Epidermal melanocyte (primary cell): ENCODE measurements around the gene KIAA1217.

Experiments used
- DNase-seq: peaks from one replicate; pipeline ENCODE4 v3.0.0; 2011; ENCODE audit warnings: low spot score; ENCODE audit not compliant: insufficient read length

Gene KIAA1217, protein sequence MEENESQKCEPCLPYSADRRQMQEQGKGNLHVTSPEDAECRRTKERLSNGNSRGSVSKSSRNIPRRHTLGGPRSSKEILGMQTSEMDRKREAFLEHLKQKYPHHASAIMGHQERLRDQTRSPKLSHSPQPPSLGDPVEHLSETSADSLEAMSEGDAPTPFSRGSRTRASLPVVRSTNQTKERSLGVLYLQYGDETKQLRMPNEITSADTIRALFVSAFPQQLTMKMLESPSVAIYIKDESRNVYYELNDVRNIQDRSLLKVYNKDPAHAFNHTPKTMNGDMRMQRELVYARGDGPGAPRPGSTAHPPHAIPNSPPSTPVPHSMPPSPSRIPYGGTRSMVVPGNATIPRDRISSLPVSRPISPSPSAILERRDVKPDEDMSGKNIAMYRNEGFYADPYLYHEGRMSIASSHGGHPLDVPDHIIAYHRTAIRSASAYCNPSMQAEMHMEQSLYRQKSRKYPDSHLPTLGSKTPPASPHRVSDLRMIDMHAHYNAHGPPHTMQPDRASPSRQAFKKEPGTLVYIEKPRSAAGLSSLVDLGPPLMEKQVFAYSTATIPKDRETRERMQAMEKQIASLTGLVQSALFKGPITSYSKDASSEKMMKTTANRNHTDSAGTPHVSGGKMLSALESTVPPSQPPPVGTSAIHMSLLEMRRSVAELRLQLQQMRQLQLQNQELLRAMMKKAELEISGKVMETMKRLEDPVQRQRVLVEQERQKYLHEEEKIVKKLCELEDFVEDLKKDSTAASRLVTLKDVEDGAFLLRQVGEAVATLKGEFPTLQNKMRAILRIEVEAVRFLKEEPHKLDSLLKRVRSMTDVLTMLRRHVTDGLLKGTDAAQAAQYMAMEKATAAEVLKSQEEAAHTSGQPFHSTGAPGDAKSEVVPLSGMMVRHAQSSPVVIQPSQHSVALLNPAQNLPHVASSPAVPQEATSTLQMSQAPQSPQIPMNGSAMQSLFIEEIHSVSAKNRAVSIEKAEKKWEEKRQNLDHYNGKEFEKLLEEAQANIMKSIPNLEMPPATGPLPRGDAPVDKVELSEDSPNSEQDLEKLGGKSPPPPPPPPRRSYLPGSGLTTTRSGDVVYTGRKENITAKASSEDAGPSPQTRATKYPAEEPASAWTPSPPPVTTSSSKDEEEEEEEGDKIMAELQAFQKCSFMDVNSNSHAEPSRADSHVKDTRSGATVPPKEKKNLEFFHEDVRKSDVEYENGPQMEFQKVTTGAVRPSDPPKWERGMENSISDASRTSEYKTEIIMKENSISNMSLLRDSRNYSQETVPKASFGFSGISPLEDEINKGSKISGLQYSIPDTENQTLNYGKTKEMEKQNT (N-terminal part only)

DNA sequence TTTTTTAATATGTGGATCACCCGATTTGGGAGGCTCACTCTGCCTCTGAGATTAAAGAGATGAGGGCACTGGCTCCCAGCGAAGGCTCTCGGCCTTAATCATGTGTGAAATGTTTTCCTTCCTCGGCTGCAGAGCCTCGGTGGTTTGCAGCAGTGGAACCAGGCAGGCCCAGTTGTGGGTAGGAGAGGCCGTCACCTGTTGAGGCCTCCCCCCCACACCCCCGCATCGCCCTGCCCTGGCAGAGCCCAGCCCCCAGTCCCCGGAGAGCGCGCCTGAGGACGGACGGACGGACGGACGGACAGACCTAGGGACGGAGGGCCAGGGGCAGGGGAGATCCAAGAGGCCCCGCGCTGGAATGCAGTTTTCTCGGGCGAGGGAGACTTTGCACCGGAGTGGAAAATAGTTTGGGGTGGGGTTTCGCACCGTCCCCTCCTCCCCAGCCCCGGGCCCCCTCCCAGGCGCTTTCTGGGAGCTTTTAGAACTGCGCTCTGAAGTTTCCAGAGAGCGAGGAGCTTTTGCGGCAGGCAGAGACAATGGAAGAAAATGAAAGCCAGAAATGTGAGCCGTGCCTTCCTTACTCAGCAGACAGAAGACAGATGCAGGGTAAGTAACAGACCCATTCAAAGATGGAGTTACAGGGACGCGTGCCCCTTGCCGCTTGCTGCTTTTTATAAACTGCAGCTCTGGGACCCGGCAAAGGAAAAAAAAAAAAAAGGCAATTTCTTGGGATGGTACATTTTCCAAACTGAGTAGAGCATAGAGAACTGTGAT, at the start of gene KIAA1217:
TSS of gene KIAA1217 (plus strand) at position 478 of the 771 bp plus-strand sequence. CDS start at position 534, 56 bp downstream.
- DNase-seq: no peak

DNA sequence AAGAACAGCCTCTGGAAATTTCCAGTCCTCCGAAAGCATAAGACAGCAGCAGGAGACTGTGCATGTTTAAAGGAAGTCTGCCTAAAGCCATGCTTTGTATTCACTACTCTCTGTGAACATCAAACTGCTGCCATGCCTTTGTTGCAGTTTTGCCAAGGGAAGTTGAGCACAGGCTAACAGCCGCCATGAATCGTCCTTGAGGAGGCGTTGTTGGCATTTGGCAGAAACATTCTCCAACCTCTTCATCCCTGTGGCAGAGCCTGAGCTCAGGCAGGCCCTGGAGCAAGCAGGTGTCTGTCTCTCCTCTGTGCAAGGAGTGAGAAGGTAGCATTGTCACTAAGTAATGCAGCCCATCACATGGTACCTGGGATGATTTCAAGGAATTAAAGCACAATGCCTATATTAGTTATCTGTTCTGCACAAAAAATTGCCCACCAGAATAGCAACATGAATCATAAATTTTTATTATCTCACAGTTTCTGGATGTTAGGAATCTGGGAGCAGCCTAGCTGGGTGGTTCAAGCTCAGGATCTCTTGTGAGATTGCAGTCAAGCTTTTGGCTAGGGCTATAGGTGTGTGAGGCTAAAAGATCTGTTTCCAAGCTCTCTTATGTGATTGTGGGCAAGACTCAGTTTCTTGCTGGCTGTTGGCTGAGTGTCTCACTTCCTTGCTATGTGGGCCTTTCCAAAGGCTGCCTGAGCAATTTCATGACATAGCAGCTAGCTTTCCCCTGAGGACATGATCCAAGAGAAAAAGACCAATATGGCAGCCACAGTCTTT, 46.5 kb upstream of the KIAA1217 start:
- no peak for DNase-seq

DNA sequence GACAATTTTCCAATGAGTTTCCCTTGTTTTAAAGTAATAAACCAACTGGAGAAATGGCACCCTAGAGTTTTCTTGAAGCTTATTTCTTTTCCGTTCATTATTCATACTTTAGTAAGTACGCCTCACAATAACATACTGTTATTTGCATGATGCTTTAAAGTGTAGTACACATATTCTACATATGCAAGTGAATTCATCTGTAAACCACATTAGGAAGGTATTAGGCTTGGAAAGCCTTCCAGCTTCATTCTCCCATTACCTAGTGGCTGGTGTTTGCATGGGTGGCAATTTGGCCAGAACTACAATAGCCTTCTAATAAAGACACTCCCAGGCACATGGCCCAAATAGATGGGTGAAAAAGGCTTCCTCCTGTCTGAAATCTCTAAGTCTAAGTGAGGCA, 45.5 kb upstream of the KIAA1217 start:
- no peak for DNase-seq

DNA sequence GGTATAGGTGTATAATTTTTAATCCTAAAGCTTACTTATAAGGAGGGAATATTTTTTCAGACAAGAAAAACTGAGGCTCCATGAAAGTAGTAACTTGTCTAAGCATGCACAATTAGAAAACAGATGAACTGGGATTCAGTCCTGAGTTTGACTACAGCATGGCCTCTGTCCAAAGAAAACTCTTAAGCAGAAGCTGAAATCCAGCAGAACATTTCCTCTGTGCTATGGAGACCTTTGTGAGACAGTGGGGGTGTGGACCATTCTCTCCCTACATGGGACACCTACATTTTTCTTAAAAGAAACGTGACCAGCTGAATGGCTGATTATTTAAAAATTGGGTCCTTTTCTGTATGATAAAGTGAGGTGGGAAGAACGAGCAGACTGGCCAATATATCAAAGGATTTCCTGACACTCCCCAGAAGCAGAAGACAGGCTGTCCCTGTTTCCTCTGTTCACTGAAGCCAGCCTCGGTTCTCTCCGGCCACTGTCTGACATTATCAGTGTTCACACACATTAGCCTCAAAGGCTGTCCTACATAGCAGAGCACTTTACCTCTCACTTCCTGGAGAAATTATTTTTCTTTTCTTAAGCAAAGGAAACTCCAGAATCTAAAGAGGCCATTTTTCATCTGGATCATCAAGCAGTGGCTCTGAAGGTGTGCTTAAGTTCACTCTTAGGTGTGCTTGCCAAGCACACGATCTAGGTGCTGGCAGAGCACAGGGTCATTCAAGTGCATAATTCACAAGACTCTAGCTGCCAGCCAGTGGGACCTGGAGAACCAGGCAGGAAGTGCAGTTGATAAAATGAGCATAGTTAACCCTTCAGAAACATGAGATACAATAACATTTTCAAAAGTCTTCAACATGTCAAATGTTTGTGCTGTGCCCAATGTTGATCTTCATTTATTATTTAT, 40.4 kb upstream of the KIAA1217 start:
- DNase-seq: no peak

GRCh38 chr10:24170199-24170598, 38.7 kb upstream of the KIAA1217 start:
- DNase-seq: no peak

GRCh38 chr10:24172909-24173308, 36.0 kb upstream of the KIAA1217 start:
- no peak for DNase-seq

- DNase-seq: no peak
These were observed 34.9 kb upstream of the KIAA1217 start for GRCh38 chr10:24174014-24174413.

- no peak for DNase-seq
These were observed 32.3 kb upstream of the KIAA1217 start for GRCh38 chr10:24176658-24177057.

GRCh38 chr10:24177636-24178035, 31.3 kb upstream of the KIAA1217 start:
- DNase-seq: no peak

- no peak for DNase-seq
These were observed 28.0 kb upstream of the KIAA1217 start for GRCh38 chr10:24180891-24181290.

DNA sequence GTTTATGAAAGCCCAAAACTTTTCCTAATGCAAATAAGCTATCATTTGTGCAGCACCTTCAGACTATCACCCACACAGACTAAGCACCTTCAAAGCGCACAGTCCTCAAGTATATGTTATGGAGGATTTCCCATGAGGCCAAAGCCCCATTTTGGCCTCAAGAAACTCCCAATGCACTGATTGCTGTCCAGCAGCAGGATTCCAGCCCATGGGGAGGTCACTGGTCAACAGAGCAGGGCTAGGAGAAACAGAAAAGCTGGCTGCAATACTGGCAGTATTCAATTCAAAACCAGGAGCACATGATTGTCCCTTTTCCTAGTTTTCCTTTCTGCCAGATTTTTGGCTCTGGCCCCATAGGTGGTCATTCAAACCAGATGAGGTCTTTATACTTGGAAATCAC, 24.5 kb upstream of the KIAA1217 start:
- DNase-seq: no peak

DNA sequence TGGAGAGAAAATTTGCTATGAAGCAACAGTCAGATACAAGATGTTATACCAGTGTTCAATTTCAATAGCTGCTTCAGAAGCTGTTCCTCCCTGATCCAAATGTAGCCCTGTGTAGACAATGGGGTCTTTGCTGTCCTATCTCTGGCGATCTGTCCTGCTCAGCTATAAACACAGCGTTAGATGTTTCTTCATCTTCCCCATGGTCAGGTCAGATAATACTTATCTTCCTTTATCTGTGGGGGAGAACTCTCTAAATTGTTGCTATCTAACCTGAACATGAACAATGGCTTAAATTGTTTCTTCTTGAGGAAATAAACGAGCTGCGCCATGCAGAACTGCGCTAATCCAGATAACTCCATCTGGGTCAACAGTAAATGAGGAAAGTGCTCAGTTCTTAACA, 15.6 kb upstream of the KIAA1217 start:
- DNase-seq: no peak

DNA sequence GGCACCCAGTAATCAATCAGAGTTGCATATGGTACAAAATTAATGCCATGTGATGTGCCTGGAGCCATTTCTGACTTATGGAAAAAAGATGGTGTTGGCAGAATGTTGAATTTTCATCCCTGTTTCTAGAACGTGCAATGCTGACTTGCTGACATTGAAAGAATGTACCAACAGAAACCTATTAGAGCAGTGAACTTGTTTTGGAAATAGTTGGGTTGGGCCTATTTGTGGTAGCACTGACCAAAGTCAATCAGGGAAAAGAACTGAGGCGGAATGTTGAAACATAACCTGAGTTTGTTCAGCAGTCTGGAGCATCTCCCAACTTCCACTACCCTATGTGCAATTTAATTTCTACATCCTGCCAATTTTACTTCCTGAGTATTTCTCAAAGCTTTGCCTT, 11.7 kb upstream of the KIAA1217 start:
- no peak for DNase-seq

- no peak for DNase-seq
These were observed 7.3 kb upstream of the KIAA1217 start for GRCh38 chr10:24201503-24202180.

- DNase-seq: no peak
These were observed 6.8 kb upstream of the KIAA1217 start for GRCh38 chr10:24202181-24202570.

DNA sequence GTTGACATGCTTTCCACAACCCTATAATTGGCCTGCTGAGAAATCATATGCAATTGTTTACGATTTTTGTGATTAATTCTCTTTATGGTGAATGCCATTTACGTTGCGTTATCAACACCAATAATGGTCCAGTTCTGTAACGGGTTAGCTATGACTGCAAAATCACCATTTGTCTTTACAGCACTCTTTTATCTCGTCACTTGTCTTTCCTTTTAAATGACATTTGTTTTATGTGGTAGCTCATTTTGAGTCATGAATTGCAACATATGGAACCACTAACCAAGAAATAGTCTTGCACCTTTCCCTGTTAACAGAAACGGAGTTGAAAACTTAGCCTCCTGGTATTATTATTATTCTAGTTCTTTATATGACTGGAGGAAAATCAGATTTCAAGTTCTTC, 3.1 kb upstream of the KIAA1217 start:
- DNase-seq: no peak

DNA sequence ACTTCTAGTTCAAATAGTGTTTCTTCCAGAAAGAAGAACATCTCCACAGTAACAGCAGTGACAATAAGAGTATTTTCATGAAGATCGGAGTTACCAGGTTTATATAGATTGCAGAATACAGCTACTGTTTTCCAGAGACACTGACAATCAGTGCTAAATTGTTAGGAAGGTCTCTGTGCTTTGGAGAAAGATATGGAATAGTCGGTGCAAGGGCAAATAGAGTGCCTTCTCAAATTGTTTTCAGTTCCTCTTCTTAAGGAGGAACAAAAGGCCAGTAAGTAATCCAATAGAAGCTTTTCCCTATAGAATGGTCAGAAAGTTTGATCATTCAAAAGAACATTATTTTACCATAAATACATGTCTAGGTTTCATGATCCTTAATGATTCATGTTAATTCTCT, 2.6 kb upstream of the KIAA1217 start:
- DNase-seq: no peak

DNA sequence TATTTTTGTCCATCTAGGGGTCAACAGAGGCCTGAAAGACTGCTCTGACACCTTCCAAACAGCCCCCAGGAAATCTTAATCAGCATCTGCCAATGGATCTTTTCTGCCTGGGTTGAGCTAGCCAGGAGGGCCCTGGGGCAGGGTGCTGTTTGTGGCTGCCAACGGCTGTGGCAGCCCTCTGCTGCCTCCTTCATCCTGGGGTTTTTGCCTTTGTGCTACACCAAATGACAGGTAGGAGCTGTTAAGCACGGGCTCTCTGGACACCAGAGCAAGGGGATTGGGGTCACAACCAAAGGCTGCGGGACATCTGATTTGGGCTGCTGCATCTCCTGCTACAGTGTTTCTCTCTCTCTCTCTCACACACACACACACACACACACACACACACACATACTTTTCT, 2.0 kb upstream of the KIAA1217 start:
- no peak for DNase-seq
